D341Med (cell line): ENCODE data around the gene LPO.

Source experiments
- DNase-seq: peaks from one replicate; pipeline ENCODE4 v3.0.0; 2012; ENCODE audit warnings: low spot score

The LPO gene

GRCh38 chr17:58262149-58262548, 23.8 kb downstream of the LPO start:
- no peak for DNase-seq

- DNase-seq: peak; percentile 27
Observed at GRCh38 chr17:58263773-58264172, 25.4 kb downstream of the LPO start.

- peak; percentile 20 for DNase-seq
Observed at GRCh38 chr17:58264407-58265103, 26.2 kb downstream of the LPO start.

- no peak for DNase-seq
Observed at GRCh38 chr17:58265271-58265670, 26.9 kb downstream of the LPO start.

- peak; percentile 22 for DNase-seq
Observed at GRCh38 chr17:58265902-58266875, 27.8 kb downstream of the LPO start.

GRCh38 chr17:58267347-58268324, 29.3 kb downstream of the LPO start:
- peak; percentile 37 for DNase-seq

- DNase-seq: peak; percentile 20
Observed at GRCh38 chr17:58268326-58268725, 29.9 kb downstream of the LPO start.

- DNase-seq: peak; percentile 32
Observed at GRCh38 chr17:58268774-58269556, 30.6 kb downstream of the LPO start.

GRCh38 chr17:58269557-58270291, 31.3 kb downstream of the LPO start:
- peak; percentile 32 for DNase-seq

- DNase-seq: peak; percentile 39
Observed at GRCh38 chr17:58270476-58271215, 32.3 kb downstream of the LPO start.

GRCh38 chr17:58271216-58271931, 33.0 kb downstream of the LPO start:
- DNase-seq: no peak

- DNase-seq: peak; percentile 33
Observed at GRCh38 chr17:58272367-58273280, 34.2 kb downstream of the LPO start.

- DNase-seq: peak; percentile 34
Observed at GRCh38 chr17:58273453-58274104, 35.2 kb downstream of the LPO start.

- peak; percentile 31 for DNase-seq
Observed at GRCh38 chr17:58275417-58275816, 37.0 kb downstream of the LPO start.

- DNase-seq: no peak
Observed at GRCh38 chr17:58276423-58276822, 38.0 kb downstream of the LPO start.

- peak; percentile 75 for DNase-seq
Observed at GRCh38 chr17:58277107-58277801, 38.9 kb downstream of the LPO start.
